Neural cell (in vitro differentiated cells): ENCODE data around the gene PTPRN2.

ENCODE experiments used
- CTCF ChIP-seq: fragments of 450-650 bp; IDR thresholded peaks from 2 replicates; pipeline ENCODE4 v1.5.1; 2014; ENCODE audit warnings: antibody characterized with exemption, mild to moderate bottlenecking, moderate library complexity; ENCODE audit not compliant: poor library complexity, severe bottlenecking
- POLR2AphosphoS5 ChIP-seq: IDR thresholded peaks from 2 replicates; pipeline ENCODE4 v1.6.1; 2012

GRCh38 chr7:157886711-157887110 is 700.9 kb downstream of the PTPRN2 start:
- TF ChIP-seq POLR2AphosphoS5 = no peak
- no peak for TF ChIP-seq CTCF
